GM19240 (cell line): ENCODE measurements around the gene TGOLN2.
"Not testable (repeated sequence)": the region's sequence is repeated elsewhere in the genome, so short reads cannot be mapped to it uniquely, and the experiment has no call there.

Experiments
- DNase-seq: peaks from one replicate; pipeline ENCODE4 v3.0.0; 2011; ENCODE audit warnings: low spot score; ENCODE audit not compliant: insufficient read length

Gene TGOLN2

GRCh38 chr2:85340034-85340892, 12.5 kb upstream of the TGOLN2 start:
- DNase-seq = no peak

- no peak for DNase-seq
These were observed 7.1 kb upstream of the TGOLN2 start for GRCh38 chr2:85334928-85335327.

GRCh38 chr2:85333877-85334276, 6.1 kb upstream of the TGOLN2 start:
- not testable (repeated sequence) for DNase-seq

GRCh38 chr2:85330839-85331636, 3.2 kb upstream of the TGOLN2 start:
- no peak for DNase-seq

- DNase-seq = not testable (repeated sequence)
These were observed 1.9 kb upstream of the TGOLN2 start for GRCh38 chr2:85329701-85330100.

GRCh38 chr2:85329181-85329651, 1.4 kb upstream of the TGOLN2 start:
- no peak for DNase-seq

- DNase-seq = peak; percentile 30
These were observed 498 bp downstream of the TGOLN2 start for GRCh38 chr2:85327160-85327821.

- DNase-seq = peak; percentile 46
These were observed 1.2 kb downstream of the TGOLN2 start for GRCh38 chr2:85326406-85327159.

- no peak for DNase-seq
These were observed 2.4 kb downstream of the TGOLN2 start for GRCh38 chr2:85325466-85325811.

GRCh38 chr2:85324639-85325465, 2.9 kb downstream of the TGOLN2 start:
- no peak for DNase-seq

GRCh38 chr2:85323988-85324367, 3.8 kb downstream of the TGOLN2 start:
- DNase-seq = not testable (repeated sequence)

- no peak for DNase-seq
These were observed 4.3 kb downstream of the TGOLN2 start for GRCh38 chr2:85323351-85323987.

- DNase-seq = no peak
These were observed 8.0 kb downstream of the TGOLN2 start for GRCh38 chr2:85319796-85320195.

- no peak for DNase-seq
These were observed 9.3 kb downstream of the TGOLN2 start for GRCh38 chr2:85318222-85319074.

GRCh38 chr2:85315921-85316320, 11.9 kb downstream of the TGOLN2 start:
- DNase-seq = not testable (repeated sequence)

GRCh38 chr2:85314884-85315242, 12.9 kb downstream of the TGOLN2 start:
- DNase-seq = no peak

GRCh38 chr2:85312404-85312803, 15.4 kb downstream of the TGOLN2 start:
- no peak for DNase-seq

- DNase-seq = no peak
These were observed 17.5 kb downstream of the TGOLN2 start for GRCh38 chr2:85310330-85310729.
